GM12878 (cell line): ENCODE data around the gene DQX1. TPM values are rescaled to one million over a fixed set of nuclear protein-coding genes. Genes with fewer than 3 reads are reported as not detected.

Source experiments
- CBX5 ChIP-seq: sonication (generic); IDR thresholded peaks from 2 replicates; pipeline ENCODE4 v1.6.1; 2016; ENCODE audit warnings: low read depth, moderate library complexity, mild to moderate bottlenecking, inconsistent platforms
- CHD4 ChIP-seq: fragments of 200-600 bp; sonication (generic); IDR thresholded peaks from 2 replicates; pipeline ENCODE4 v1.6.1; 2016; ENCODE audit warnings: mild to moderate bottlenecking
- E2F4 ChIP-seq: IDR thresholded peaks from 2 replicates; pipeline ENCODE4 v1.6.1; 2012; ENCODE audit warnings: low read depth, low read length, improper control_type of control experiment
- ELK1 ChIP-seq: IDR thresholded peaks from 2 replicates; pipeline ENCODE4 v1.6.1; 2012; ENCODE audit warnings: low read depth, low read length, improper control_type of control experiment
- KLF5 ChIP-seq: fragments of 450-650 bp; IDR thresholded peaks from 2 replicates; pipeline ENCODE4 v1.6.1; 2014; ENCODE audit warnings: mild to moderate bottlenecking; ENCODE audit not compliant: partially characterized antibody
- PKNOX1 ChIP-seq: fragments of 450-650 bp; IDR thresholded peaks from 2 replicates; pipeline ENCODE4 v1.6.1; 2016; ENCODE audit warnings: mild to moderate bottlenecking
- PML ChIP-seq: IDR thresholded peaks from 2 replicates; pipeline ENCODE4 v1.6.1; 2012; ENCODE audit warnings: low read length, inconsistent platforms
- RAD21 ChIP-seq: IDR thresholded peaks from 2 replicates; pipeline ENCODE4 v1.6.1; 2011; ENCODE audit warnings: mild to moderate bottlenecking, low read depth, low read length, moderate library complexity; ENCODE audit not compliant: insufficient read depth
- RB1 ChIP-seq: fragments of 450-650 bp; formaldehyde crosslinking; IDR thresholded peaks from 2 replicates; pipeline ENCODE4 v1.6.1; 2017; ENCODE audit warnings: mild to moderate bottlenecking, borderline replicate concordance
- SMAD1 ChIP-seq: fragments of 450-650 bp; IDR thresholded peaks from 2 replicates; pipeline ENCODE4 v1.6.1; 2018; ENCODE audit warnings: mild to moderate bottlenecking, low read depth; ENCODE audit not compliant: partially characterized antibody
- SPI1 ChIP-seq: IDR thresholded peaks from 2 replicates; pipeline ENCODE4 v1.6.1; 2011; ENCODE audit warnings: low read depth, mild to moderate bottlenecking, low read length, moderate library complexity, borderline replicate concordance; ENCODE audit not compliant: insufficient read depth
- TCF3 ChIP-seq: IDR thresholded peaks from 2 replicates; pipeline ENCODE4 v1.6.1; 2012; ENCODE audit warnings: low read depth, mild to moderate bottlenecking, low read length, borderline replicate concordance; ENCODE audit not compliant: insufficient read depth
- ZBED1 ChIP-seq: IDR thresholded peaks from 2 replicates; pipeline ENCODE4 v1.6.1; 2016; ENCODE audit warnings: borderline replicate concordance
- ZBTB11 ChIP-seq: fragments of 450-650 bp; formaldehyde crosslinking; IDR thresholded peaks from 2 replicates; pipeline ENCODE4 v1.5.0; 2022; ENCODE audit warnings: mild to moderate bottlenecking, missing genetic modification characterization
- ZBTB4 ChIP-seq: fragments of 450-650 bp; formaldehyde crosslinking; IDR thresholded peaks from 2 replicates; pipeline ENCODE4 v1.4.0; 2022; ENCODE audit warnings: mild to moderate bottlenecking, moderate library complexity
- ZZZ3 ChIP-seq: IDR thresholded peaks from 2 replicates; pipeline ENCODE4 v1.6.1; 2011; ENCODE audit warnings: low read depth; ENCODE audit not compliant: control insufficient read depth, insufficient read length
- polyA plus RNA-seq, 11 experiments: library from polyadenylated mRNA; depleted of rRNA in 4 of 11; unstranded in 6 of 11; stranded (reverse) in 5 of 11; fragments of >200 nt; fragmentation: Nextera tagmentation in 4 of 11; fragmentation: Illumina TruSeq in 1 of 11; extraction: Ambion mirVana in 4 of 11; extraction: Trizol in 1 of 11; gene quantifications; 1 replicate in 1 of 11; 2 replicates in 10 of 11; pipeline versions ENCODE4 v1.2.1 to v1.2.3, GENCODE V29; 2011 to 2016; ENCODE audit warnings: inconsistent platforms in 2 of 11, missing spikeins in 2 of 11, low read depth in 1 of 11
- total RNA-seq, 4 experiments: library from RNA; depleted of rRNA in 3 of 4; stranded (reverse); fragments of >200 nt in 3 of 4; fragmentation: Illumina TruSeq in 1 of 4; extraction: Trizol in 1 of 4; gene quantifications; 2 replicates each; pipeline versions ENCODE4 v1.2.1 to v1.2.3, GENCODE V29; 2013 to 2021

DQX1 gene
- total and polyA plus RNA-seq, 10 of the 15 experiments (the other 5 are each of a cell fraction or from before 2014, with no cell fraction given), result 0.34 to 2.1 (median 0.86) TPM

- TF ChIP-seq ZBTB4, result no peak
- peak; percentile 64; the same call in 1 of the 2 replicates for TF ChIP-seq PKNOX1
- TF ChIP-seq CBX5, result no peak
- TF ChIP-seq RB1, result no peak
- no peak for TF ChIP-seq ZBED1
- TF ChIP-seq SPI1, result no peak
- peak; percentile 48; the same call in 1 of the 2 replicates for TF ChIP-seq ELK1
- TF ChIP-seq TCF3, result peak; percentile 81; the same call in 1 of the 2 replicates
- no peak for TF ChIP-seq ZZZ3
- TF ChIP-seq PML, result no peak
- no peak for TF ChIP-seq CHD4
- TF ChIP-seq KLF5, result no peak
- 0 out of 2 replicates have a peak, but pooled peaks have one; percentile 19 for TF ChIP-seq RAD21
- TF ChIP-seq E2F4, result no peak
- TF ChIP-seq SMAD1, result no peak
- no peak for TF ChIP-seq ZBTB11 (CRISPR knock-in tag)
These were observed 23.1 kb downstream of the DQX1 start (continued) for GRCh38 chr2:74502720-74503505.
